Neural crest cell (in vitro differentiated cells): ENCODE measurements around the gene PKP2. TPM values are rescaled to one million over a fixed set of nuclear protein-coding genes. Genes with fewer than 3 reads are reported as not detected.

Experiments
- DNase-seq: peaks from one replicate; pipeline ENCODE4 v3.0.0; 2021; ENCODE audit warnings: low read depth, mixed read lengths, low spot score
- H3K27ac Mint-ChIP-seq: one replicate; pipeline ENCODE4 v1.8.0; 2021; ENCODE audit warnings: mild to moderate bottlenecking, mixed read lengths; ENCODE audit not compliant: unreplicated experiment
- H3K27me3 Mint-ChIP-seq: 2 replicates; pipeline ENCODE4 v1.8.0; 2021; ENCODE audit warnings: low read depth, mild to moderate bottlenecking, mixed read lengths
- H3K36me3 Mint-ChIP-seq: 2 replicates; pipeline ENCODE4 v1.8.0; 2021; ENCODE audit warnings: low read depth, mild to moderate bottlenecking, mixed read lengths
- H3K4me1 Mint-ChIP-seq: 2 replicates; pipeline ENCODE4 v1.8.0; 2021; ENCODE audit warnings: mixed read lengths
- H3K4me3 Mint-ChIP-seq: one replicate; pipeline ENCODE4 v1.8.0; 2021; ENCODE audit warnings: mild to moderate bottlenecking, mixed read lengths
- H3K9me3 Mint-ChIP-seq: 2 replicates; pipeline ENCODE4 v1.8.0; 2021; ENCODE audit warnings: mixed read lengths
- CTCF ChIP-seq: fragments of 200-600 bp; sonication (generic); conservative IDR thresholded peaks from 2 replicates; pipeline ENCODE4 v1.5.0; 2021; ENCODE audit warnings: antibody characterized with exemption, mild to moderate bottlenecking
- total RNA-seq: library from RNA; stranded (reverse); gene quantifications from 2 replicates; pipeline ENCODE4 v1.2.1, GENCODE V29; 2021

Gene PKP2
- total RNA-seq, 1 donor from 2014 or later: 3.6 TPM

- Mint-ChIP-seq H3K27me3 (peaks cover 22% of the 10 kb centered on the region), H3K9me3 (no peaks in the 10 kb centered on the region), H3K4me3 (no peak overlapping the region), H3K36me3 (no peaks in the 10 kb centered on the region), H3K27ac (no peak overlapping the region), H3K4me1 (no peaks in the 10 kb centered on the region)
- DNase-seq: no peak
- TF ChIP-seq CTCF: no peak
These were observed 128.1 kb downstream of the PKP2 start for GRCh38 chr12:32768518-32768917.

- H3K4me3 Mint-ChIP-seq: no peak overlapping the region
- H3K36me3 Mint-ChIP-seq: no peaks in the 10 kb centered on the region
- no peak for TF ChIP-seq CTCF
- H3K9me3 Mint-ChIP-seq: no peaks in the 10 kb centered on the region
- H3K4me1 Mint-ChIP-seq: no peaks in the 10 kb centered on the region
- H3K27ac Mint-ChIP-seq: no peak overlapping the region
- peaks cover 34% of the 10 kb centered on the region for H3K27me3 Mint-ChIP-seq
- DNase-seq: no peak
These were observed 130.7 kb downstream of the PKP2 start for GRCh38 chr12:32765906-32766305.

DNA sequence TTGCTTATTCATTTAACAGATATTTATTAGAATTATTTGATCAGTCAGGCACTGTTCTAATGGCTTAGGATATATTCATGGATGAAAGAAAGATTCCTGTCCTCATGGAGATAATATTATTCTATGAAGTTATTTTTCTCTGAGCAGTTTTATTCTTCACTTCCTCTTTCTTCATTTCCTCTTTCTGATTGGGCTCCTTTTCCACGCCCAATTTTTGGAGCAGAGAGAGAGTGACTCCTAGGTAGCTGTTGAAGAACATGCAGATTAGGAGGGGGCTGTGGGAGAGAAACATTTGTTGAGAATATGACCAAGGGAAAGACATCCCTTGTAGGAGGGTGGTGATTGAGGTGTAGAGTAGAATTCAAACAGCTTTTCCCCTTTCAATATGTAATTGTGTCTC lies 134.9 kb downstream of the PKP2 start:
- Mint-ChIP-seq H3K27ac (no peak overlapping the region), H3K27me3 (peaks cover 19% of the 10 kb centered on the region), H3K36me3 (no peaks in the 10 kb centered on the region), H3K4me1 (peaks cover 2% of the 10 kb centered on the region), H3K9me3 (no peaks in the 10 kb centered on the region), H3K4me3 (no peak overlapping the region)
- no peak for TF ChIP-seq CTCF
- no peak for DNase-seq

- Mint-ChIP-seq H3K36me3 (no peaks in the 10 kb centered on the region), H3K27ac (no peak overlapping the region)
- no peak for TF ChIP-seq CTCF
These were observed 139.4 kb downstream of the PKP2 start for GRCh38 chr12:32757157-32757556.

DNA sequence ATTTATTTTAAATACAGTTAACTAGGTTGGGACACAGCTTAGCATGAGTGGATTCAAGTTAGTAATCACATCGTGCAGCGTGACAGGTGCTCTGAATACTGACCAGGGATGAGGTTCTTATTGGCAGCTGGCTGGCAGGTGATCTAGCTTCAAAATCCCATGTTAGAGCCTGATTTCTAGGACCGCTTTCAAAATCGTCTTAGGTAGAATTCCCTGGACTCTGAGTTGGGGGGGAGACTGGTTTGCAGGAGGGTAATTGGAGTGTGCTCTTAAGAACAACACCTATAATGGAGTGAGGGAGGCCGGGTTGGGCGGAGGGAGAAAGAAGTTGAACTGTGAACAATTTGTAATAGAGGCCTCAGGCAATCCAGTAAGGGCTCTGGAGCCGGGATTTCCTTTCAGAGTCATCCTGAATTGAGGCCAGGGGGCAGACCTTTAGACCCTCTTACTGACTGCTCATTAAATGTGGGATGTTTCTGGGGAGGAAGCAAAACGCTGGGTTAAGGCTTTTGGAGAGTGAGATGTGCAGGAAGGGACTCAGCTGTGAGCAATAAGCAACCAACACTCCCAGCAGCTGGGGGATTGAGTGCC lies 140.0 kb downstream of the PKP2 start:
- peaks cover 19% of the 10 kb centered on the region for H3K4me1 Mint-ChIP-seq
- H3K27ac Mint-ChIP-seq: peak overlapping the region; percentile 23
- DNase-seq: peak; percentile 13
- TF ChIP-seq CTCF: no peak
- peaks cover 9% of the 10 kb centered on the region for H3K27me3 Mint-ChIP-seq
- H3K9me3 Mint-ChIP-seq: no peaks in the 10 kb centered on the region
- peak overlapping the region; percentile 89 for H3K4me3 Mint-ChIP-seq
- no peaks in the 10 kb centered on the region for H3K36me3 Mint-ChIP-seq

More at GRCh38 chr12:32757157-32757556, 139.4 kb downstream of the PKP2 start:
- DNase-seq: no peak
- peaks cover 15% of the 10 kb centered on the region for H3K27me3 Mint-ChIP-seq
- H3K4me1 Mint-ChIP-seq: peaks cover 19% of the 10 kb centered on the region
- peak overlapping the region; percentile 89 for H3K4me3 Mint-ChIP-seq
- H3K9me3 Mint-ChIP-seq: no peaks in the 10 kb centered on the region
